GM23338 (cell line): ENCODE measurements around the gene RAPGEF4. TPM values are rescaled to one million over a fixed set of nuclear protein-coding genes. Genes with fewer than 3 reads are reported as not detected.

ENCODE experiments used
- ATAC-seq: fragments of 200-7000 bp; cut with Tn5 transposase; 3 replicates; pipeline ENCODE4 v1.9.1; 2020
- DNase-seq: peaks from one replicate; pipeline ENCODE4 v3.0.0-alpha.2; 2015; ENCODE audit warnings: low spot score
- H2AFZ ChIP-seq: fragments of 200-600 bp; sonication (generic); 2 replicates; pipeline ENCODE4 v1.8.0; 2016; ENCODE audit warnings: antibody characterized with exemption, mild to moderate bottlenecking, moderate library complexity
- H3F3A ChIP-seq: fragments of 200-600 bp; sonication (generic); replicated peaks from 2 replicates; pipeline ENCODE4 v1.8.0; 2017; ENCODE audit warnings: antibody characterized with exemption, mixed run types, low read depth
- H3K27ac ChIP-seq: fragments of 200-600 bp; sonication (generic); 2 replicates; pipeline ENCODE4 v1.6.1; 2016; ENCODE audit warnings: low read depth
- H3K27me3 ChIP-seq: fragments of 200-600 bp; sonication (generic); 2 replicates; pipeline ENCODE4 v1.8.0; 2016; ENCODE audit warnings: mild to moderate bottlenecking, mixed run types, moderate library complexity; ENCODE audit not compliant: insufficient read depth
- H3K36me3 ChIP-seq: fragments of 200-600 bp; sonication (generic); 2 replicates; pipeline ENCODE4 v1.8.0; 2016; ENCODE audit warnings: mild to moderate bottlenecking; ENCODE audit not compliant: insufficient read depth
- H3K4me1 ChIP-seq: fragments of 200-600 bp; sonication (generic); 2 replicates; pipeline ENCODE4 v1.8.0; 2016; ENCODE audit warnings: mild to moderate bottlenecking, moderate library complexity; ENCODE audit not compliant: insufficient read depth
- H3K4me2 ChIP-seq: fragments of 200-600 bp; sonication (generic); 2 replicates; pipeline ENCODE4 v1.7.1; 2017; ENCODE audit warnings: mixed run types
- H3K4me3 ChIP-seq: fragments of 200-600 bp; sonication (generic); 2 replicates; pipeline ENCODE4 v1.6.1; 2016; ENCODE audit warnings: mixed run types
- H3K79me2 ChIP-seq: fragments of 200-600 bp; sonication (generic); replicated peaks from 2 replicates; pipeline ENCODE4 v1.8.0; 2017; ENCODE audit warnings: mild to moderate bottlenecking; ENCODE audit not compliant: insufficient read depth
- H3K9me2 ChIP-seq: fragments of 200-600 bp; sonication (generic); 2 replicates; pipeline ENCODE4 v1.8.0; 2017; ENCODE audit not compliant: insufficient read depth
- H4K20me1 ChIP-seq: fragments of 200-600 bp; sonication (generic); replicated peaks from 2 replicates; pipeline ENCODE4 v1.8.0; 2017; ENCODE audit warnings: mild to moderate bottlenecking; ENCODE audit not compliant: insufficient read depth
- H3K27ac Mint-ChIP-seq: 2 replicates; pipeline ENCODE4 v1.8.0; 2020; ENCODE audit warnings: inconsistent platforms, mild to moderate bottlenecking, moderate library complexity, mixed read lengths
- H3K27me3 Mint-ChIP-seq: 3 replicates; pipeline ENCODE4 v1.8.0; 2022; ENCODE audit warnings: low read depth, mild to moderate bottlenecking, moderate library complexity, mixed read lengths, inconsistent platforms; ENCODE audit not compliant: insufficient read depth, poor library complexity
- H3K36me3 Mint-ChIP-seq: 3 replicates; pipeline ENCODE4 v1.8.0; 2021; ENCODE audit warnings: low read depth, mild to moderate bottlenecking, inconsistent platforms, moderate library complexity, mixed read lengths
- H3K4me1 Mint-ChIP-seq: 3 replicates; pipeline ENCODE4 v1.8.0; 2020; ENCODE audit warnings: mild to moderate bottlenecking, inconsistent platforms, mixed read lengths
- H3K4me3 Mint-ChIP-seq: 3 replicates; pipeline ENCODE4 v1.8.0; 2021; ENCODE audit warnings: moderate library complexity, mild to moderate bottlenecking, inconsistent platforms, mixed read lengths
- H3K9me3 Mint-ChIP-seq: 3 replicates; pipeline ENCODE4 v1.8.0; 2020; ENCODE audit warnings: moderate library complexity, mild to moderate bottlenecking, inconsistent platforms, mixed read lengths
- CREB1 ChIP-seq: fragments of 250-450 bp; sonication (Bioruptor Pico); IDR thresholded peaks from 2 replicates; pipeline ENCODE4 v1.5.0; 2020; ENCODE audit warnings: low read depth, mild to moderate bottlenecking, moderate library complexity
- ETS1 ChIP-seq: IDR thresholded peaks from 2 replicates; pipeline ENCODE4 v1.6.1; 2016; ENCODE audit warnings: antibody characterized with exemption
- EZH2 ChIP-seq: fragments of 200-600 bp; sonication (generic); IDR thresholded peaks from one replicate; pipeline ENCODE4 v1.8.0; 2017; ENCODE audit warnings: antibody characterized with exemption, mild to moderate bottlenecking, low read depth; ENCODE audit not compliant: unreplicated experiment
- EZH2phosphoT487 ChIP-seq: fragments of 200-600 bp; sonication (generic); IDR thresholded peaks from one replicate; pipeline ENCODE4 v1.8.1; 2018; ENCODE audit warnings: antibody characterized with exemption; ENCODE audit not compliant: unreplicated experiment
- JUNB ChIP-seq: IDR thresholded peaks from one replicate; pipeline ENCODE4 v1.6.1; 2016; ENCODE audit warnings: antibody characterized with exemption; ENCODE audit not compliant: unreplicated experiment
- NANOG ChIP-seq: IDR thresholded peaks from 2 replicates; pipeline ENCODE4 v1.6.1; 2016; ENCODE audit warnings: antibody characterized with exemption, borderline replicate concordance
- POLR2AphosphoS5 ChIP-seq: IDR thresholded peaks from 2 replicates; pipeline ENCODE4 v1.6.1; 2016; ENCODE audit warnings: antibody characterized with exemption, low read depth
- REST ChIP-seq: IDR thresholded peaks from one replicate; pipeline ENCODE4 v1.6.1; 2018; ENCODE audit warnings: antibody characterized with exemption; ENCODE audit not compliant: unreplicated experiment
- STAT1 ChIP-seq: IDR thresholded peaks from one replicate; pipeline ENCODE4 v1.6.1; 2016; ENCODE audit warnings: antibody characterized with exemption; ENCODE audit not compliant: unreplicated experiment
- ZNF114 ChIP-seq: fragments of 250-450 bp; sonication (Bioruptor Pico); IDR thresholded peaks from 2 replicates; pipeline ENCODE4 v1.5.0; 2020; ENCODE audit warnings: mild to moderate bottlenecking, moderate library complexity
- ZNF331 ChIP-seq: fragments of 250-450 bp; sonication (Bioruptor Pico); IDR thresholded peaks from 2 replicates; pipeline ENCODE4 v1.5.0; 2020; ENCODE audit warnings: low read depth, mild to moderate bottlenecking, moderate library complexity
- polyA plus RNA-seq: library from polyadenylated mRNA; unstranded; fragments of >200 nt; fragmentation: Nextera tagmentation; extraction: Ambion mirVana; gene quantifications from 2 replicates; pipeline ENCODE4 v1.2.1, GENCODE V29; 2016
- total RNA-seq: library from RNA; depleted of rRNA; stranded (reverse); fragments of >200 nt; shearing (Covaris generic); gene quantifications from 2 replicates; pipeline ENCODE4 v1.2.3, GENCODE V29; 2014
- TF ChIP-seq, protein P1 (sequence below): fragments of 250-450 bp; sonication (Bioruptor Pico); IDR thresholded peaks from 2 replicates; pipeline ENCODE4 v1.5.0; 2020; ENCODE audit warnings: mild to moderate bottlenecking, moderate library complexity
- TF ChIP-seq, protein P2 (sequence below), 2 experiments: fragments of 200-600 bp in 1 of 2; sonication (generic) in 1 of 2; conservative IDR thresholded peaks; 2 replicates each; pipeline versions ENCODE4 v1.5.1 to v1.6.1; 2016 to 2017; ENCODE audit warnings: antibody characterized with exemption in 2 of 2, low read depth in 2 of 2, mild to moderate bottlenecking in 2 of 2, moderate library complexity in 1 of 2

Gene RAPGEF4
- total and polyA plus RNA-seq, 2 experiments from 2014 or later, result 1.7 to 4.7 TPM

GRCh38 chr2:172893111-172893510 is 157.5 kb downstream of the RAPGEF4 start:
- H3K4me2 ChIP-seq, result no peak overlapping the region
- no peaks in the 10 kb centered on the region for H3F3A ChIP-seq
- DNase-seq, result no peak
- H2AFZ ChIP-seq, result no peak overlapping the region
- Mint-ChIP-seq H3K36me3 (no peaks in the 10 kb centered on the region), H3K9me3 (no peaks in the 10 kb centered on the region), H3K27me3 (peaks cover 4% of the 10 kb centered on the region), H3K4me3 (no peak overlapping the region), H3K4me1 (no peaks in the 10 kb centered on the region; the same call in 2 of the 3 replicates), H3K27ac (no peak overlapping the region)
- H3K27ac ChIP-seq, result no peak overlapping the region
- ATAC-seq, result no peak
- H3K27me3 ChIP-seq, result no peaks in the 10 kb centered on the region
- TF ChIP-seq ETS1 (no peak), NANOG (no peak), ZNF114 (no peak), POLR2AphosphoS5 (no peak), STAT1 (no peak), REST (no peak), CREB1 (CRISPR knock-in tag) (no peak), JUNB (no peak), EZH2 (no peak), ZNF331 (CRISPR knock-in tag) (no peak), EZH2phosphoT487 (no peak)
- TF ChIP-seq, protein P1, sequence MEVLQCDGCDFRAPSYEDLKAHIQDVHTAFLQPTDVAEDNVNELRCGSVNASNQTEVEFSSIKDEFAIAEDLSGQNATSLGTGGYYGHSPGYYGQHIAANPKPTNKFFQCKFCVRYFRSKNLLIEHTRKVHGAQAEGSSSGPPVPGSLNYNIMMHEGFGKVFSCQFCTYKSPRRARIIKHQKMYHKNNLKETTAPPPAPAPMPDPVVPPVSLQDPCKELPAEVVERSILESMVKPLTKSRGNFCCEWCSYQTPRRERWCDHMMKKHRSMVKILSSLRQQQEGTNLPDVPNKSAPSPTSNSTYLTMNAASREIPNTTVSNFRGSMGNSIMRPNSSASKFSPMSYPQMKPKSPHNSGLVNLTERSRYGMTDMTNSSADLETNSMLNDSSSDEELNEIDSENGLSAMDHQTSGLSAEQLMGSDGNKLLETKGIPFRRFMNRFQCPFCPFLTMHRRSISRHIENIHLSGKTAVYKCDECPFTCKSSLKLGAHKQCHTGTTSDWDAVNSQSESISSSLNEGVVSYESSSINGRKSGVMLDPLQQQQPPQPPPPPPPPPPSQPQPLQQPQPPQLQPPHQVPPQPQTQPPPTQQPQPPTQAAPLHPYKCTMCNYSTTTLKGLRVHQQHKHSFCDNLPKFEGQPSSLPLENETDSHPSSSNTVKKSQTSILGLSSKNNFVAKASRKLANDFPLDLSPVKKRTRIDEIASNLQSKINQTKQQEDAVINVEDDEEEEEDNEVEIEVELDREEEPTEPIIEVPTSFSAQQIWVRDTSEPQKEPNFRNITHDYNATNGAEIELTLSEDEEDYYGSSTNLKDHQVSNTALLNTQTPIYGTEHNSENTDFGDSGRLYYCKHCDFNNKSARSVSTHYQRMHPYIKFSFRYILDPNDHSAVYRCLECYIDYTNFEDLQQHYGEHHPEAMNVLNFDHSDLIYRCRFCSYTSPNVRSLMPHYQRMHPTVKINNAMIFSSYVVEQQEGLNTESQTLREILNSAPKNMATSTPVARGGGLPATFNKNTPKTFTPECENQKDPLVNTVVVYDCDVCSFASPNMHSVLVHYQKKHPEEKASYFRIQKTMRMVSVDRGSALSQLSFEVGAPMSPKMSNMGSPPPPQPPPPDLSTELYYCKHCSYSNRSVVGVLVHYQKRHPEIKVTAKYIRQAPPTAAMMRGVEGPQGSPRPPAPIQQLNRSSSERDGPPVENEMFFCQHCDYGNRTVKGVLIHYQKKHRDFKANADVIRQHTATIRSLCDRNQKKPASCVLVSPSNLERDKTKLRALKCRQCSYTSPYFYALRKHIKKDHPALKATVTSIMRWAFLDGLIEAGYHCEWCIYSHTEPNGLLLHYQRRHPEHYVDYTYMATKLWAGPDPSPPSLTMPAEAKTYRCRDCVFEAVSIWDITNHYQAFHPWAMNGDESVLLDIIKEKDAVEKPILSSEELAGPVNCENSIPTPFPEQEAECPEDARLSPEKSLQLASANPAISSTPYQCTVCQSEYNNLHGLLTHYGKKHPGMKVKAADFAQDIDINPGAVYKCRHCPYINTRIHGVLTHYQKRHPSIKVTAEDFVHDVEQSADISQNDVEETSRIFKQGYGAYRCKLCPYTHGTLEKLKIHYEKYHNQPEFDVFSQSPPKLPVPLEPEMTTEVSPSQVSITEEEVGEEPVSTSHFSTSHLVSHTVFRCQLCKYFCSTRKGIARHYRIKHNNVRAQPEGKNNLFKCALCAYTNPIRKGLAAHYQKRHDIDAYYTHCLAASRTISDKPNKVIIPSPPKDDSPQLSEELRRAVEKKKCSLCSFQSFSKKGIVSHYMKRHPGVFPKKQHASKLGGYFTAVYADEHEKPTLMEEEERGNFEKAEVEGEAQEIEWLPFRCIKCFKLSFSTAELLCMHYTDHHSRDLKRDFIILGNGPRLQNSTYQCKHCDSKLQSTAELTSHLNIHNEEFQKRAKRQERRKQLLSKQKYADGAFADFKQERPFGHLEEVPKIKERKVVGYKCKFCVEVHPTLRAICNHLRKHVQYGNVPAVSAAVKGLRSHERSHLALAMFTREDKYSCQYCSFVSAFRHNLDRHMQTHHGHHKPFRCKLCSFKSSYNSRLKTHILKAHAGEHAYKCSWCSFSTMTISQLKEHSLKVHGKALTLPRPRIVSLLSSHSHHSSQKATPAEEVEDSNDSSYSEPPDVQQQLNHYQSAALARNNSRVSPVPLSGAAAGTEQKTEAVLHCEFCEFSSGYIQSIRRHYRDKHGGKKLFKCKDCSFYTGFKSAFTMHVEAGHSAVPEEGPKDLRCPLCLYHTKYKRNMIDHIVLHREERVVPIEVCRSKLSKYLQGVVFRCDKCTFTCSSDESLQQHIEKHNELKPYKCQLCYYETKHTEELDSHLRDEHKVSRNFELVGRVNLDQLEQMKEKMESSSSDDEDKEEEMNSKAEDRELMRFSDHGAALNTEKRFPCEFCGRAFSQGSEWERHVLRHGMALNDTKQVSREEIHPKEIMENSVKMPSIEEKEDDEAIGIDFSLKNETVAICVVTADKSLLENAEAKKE (CRISPR knock-in tag), result no peak
- TF ChIP-seq, protein P2, sequence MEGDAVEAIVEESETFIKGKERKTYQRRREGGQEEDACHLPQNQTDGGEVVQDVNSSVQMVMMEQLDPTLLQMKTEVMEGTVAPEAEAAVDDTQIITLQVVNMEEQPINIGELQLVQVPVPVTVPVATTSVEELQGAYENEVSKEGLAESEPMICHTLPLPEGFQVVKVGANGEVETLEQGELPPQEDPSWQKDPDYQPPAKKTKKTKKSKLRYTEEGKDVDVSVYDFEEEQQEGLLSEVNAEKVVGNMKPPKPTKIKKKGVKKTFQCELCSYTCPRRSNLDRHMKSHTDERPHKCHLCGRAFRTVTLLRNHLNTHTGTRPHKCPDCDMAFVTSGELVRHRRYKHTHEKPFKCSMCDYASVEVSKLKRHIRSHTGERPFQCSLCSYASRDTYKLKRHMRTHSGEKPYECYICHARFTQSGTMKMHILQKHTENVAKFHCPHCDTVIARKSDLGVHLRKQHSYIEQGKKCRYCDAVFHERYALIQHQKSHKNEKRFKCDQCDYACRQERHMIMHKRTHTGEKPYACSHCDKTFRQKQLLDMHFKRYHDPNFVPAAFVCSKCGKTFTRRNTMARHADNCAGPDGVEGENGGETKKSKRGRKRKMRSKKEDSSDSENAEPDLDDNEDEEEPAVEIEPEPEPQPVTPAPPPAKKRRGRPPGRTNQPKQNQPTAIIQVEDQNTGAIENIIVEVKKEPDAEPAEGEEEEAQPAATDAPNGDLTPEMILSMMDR (conservative IDR thresholded peaks at IDR 0.05; ENCODE audit: low read depth in 2 of 2), result no peak
- no peaks in the 10 kb centered on the region for H4K20me1 ChIP-seq
- no peaks in the 10 kb centered on the region; the same call in 1 of the 2 replicates for H3K4me1 ChIP-seq
- no peaks in the 10 kb centered on the region for H3K79me2 ChIP-seq
- H3K9me2 ChIP-seq, result no peaks in the 10 kb centered on the region
- H3K4me3 ChIP-seq, result no peak overlapping the region
- H3K36me3 ChIP-seq, result no peaks in the 10 kb centered on the region
